SJCRH30 (cell line): Measurements from ENCODE around the gene RPTOR. TPM values are rescaled to one million over a fixed set of nuclear protein-coding genes. Genes with fewer than 3 reads are reported as not detected.

Experiments used
- DNase-seq, 2 experiments: peaks; one replicate each; pipeline ENCODE4 v3.0.0-alpha.2; 2015 to 2020
- H3K27ac ChIP-seq: fragments of 250-450 bp; sonication (Bioruptor Pico); 2 replicates; pipeline ENCODE4 v1.5.1; 2020; ENCODE audit warnings: mild to moderate bottlenecking, moderate library complexity
- H3K27me3 ChIP-seq: fragments of 250-450 bp; sonication (Bioruptor Pico); 2 replicates; pipeline ENCODE4 v1.5.1; 2020; ENCODE audit warnings: mild to moderate bottlenecking, moderate library complexity
- H3K36me3 ChIP-seq: fragments of 250-450 bp; sonication (Bioruptor Pico); 2 replicates; pipeline ENCODE4 v1.5.1; 2020; ENCODE audit warnings: mild to moderate bottlenecking, moderate library complexity
- H3K4me1 ChIP-seq: fragments of 250-450 bp; sonication (Bioruptor Pico); 2 replicates; pipeline ENCODE4 v1.5.1; 2020; ENCODE audit warnings: mild to moderate bottlenecking, moderate library complexity
- H3K4me3 ChIP-seq: fragments of 250-450 bp; sonication (Bioruptor Pico); 2 replicates; pipeline ENCODE4 v1.5.1; 2020; ENCODE audit warnings: mild to moderate bottlenecking, moderate library complexity
- H3K9me3 ChIP-seq: fragments of 250-450 bp; sonication (Bioruptor Pico); replicated peaks from 2 replicates; pipeline ENCODE4 v1.5.1; 2020; ENCODE audit warnings: mild to moderate bottlenecking, moderate library complexity
- total RNA-seq: library from RNA; depleted of rRNA; stranded (reverse); fragments of >200 nt; shearing (Covaris generic); gene quantifications from 2 replicates; pipeline ENCODE4 v1.2.3, GENCODE V29; 2014

Gene RPTOR
- total RNA-seq, 1 experiment from 2014 or later: 43.6 TPM

- H3K4me1 ChIP-seq: no peaks in the 10 kb centered on the region
These were observed 361.1 kb downstream of the RPTOR start for GRCh38 chr17:80905586-80906230.

GRCh38 chr17:80906364-80907259 is 362.0 kb downstream of the RPTOR start:
- no peaks in the 10 kb centered on the region for H3K4me1 ChIP-seq
- H3K27me3 ChIP-seq: no peaks in the 10 kb centered on the region
- H3K9me3 ChIP-seq: no peaks in the 10 kb centered on the region
- peaks cover 14% of the 10 kb centered on the region for H3K36me3 ChIP-seq
- H3K27ac ChIP-seq: no peak overlapping the region
- H3K4me3 ChIP-seq: no peak overlapping the region
- DNase-seq: no peak

More at GRCh38 chr17:80905586-80906230, 361.1 kb downstream of the RPTOR start:
- Histone ChIP-seq H3K36me3 (peaks cover 9% of the 10 kb centered on the region), H3K9me3 (no peaks in the 10 kb centered on the region), H3K27me3 (no peaks in the 10 kb centered on the region), H3K27ac (no peak overlapping the region), H3K4me3 (no peak overlapping the region)
- no peak for DNase-seq

GRCh38 chr17:80907281-80907680 is 362.6 kb downstream of the RPTOR start:
- peaks cover 21% of the 10 kb centered on the region for H3K36me3 ChIP-seq
- H3K27me3 ChIP-seq: no peaks in the 10 kb centered on the region
- H3K9me3 ChIP-seq: no peaks in the 10 kb centered on the region

GRCh38 chr17:80908211-80908610 is 363.6 kb downstream of the RPTOR start:
- no peaks in the 10 kb centered on the region for H3K27me3 ChIP-seq
- no peaks in the 10 kb centered on the region for H3K4me1 ChIP-seq
- H3K9me3 ChIP-seq: no peaks in the 10 kb centered on the region
- no peak for DNase-seq
- H3K4me3 ChIP-seq: no peak overlapping the region
- H3K36me3 ChIP-seq: peaks cover 28% of the 10 kb centered on the region
- no peak overlapping the region for H3K27ac ChIP-seq

More at GRCh38 chr17:80907281-80907680, 362.6 kb downstream of the RPTOR start:
- no peaks in the 10 kb centered on the region for H3K4me1 ChIP-seq
- no peak for DNase-seq
- H3K4me3 ChIP-seq: no peak overlapping the region
- no peak overlapping the region for H3K27ac ChIP-seq

GRCh38 chr17:80908776-80909175 is 364.1 kb downstream of the RPTOR start:
- Histone ChIP-seq H3K36me3 (peaks cover 30% of the 10 kb centered on the region), H3K9me3 (no peaks in the 10 kb centered on the region), H3K4me1 (no peaks in the 10 kb centered on the region), H3K4me3 (no peak overlapping the region), H3K27me3 (no peaks in the 10 kb centered on the region), H3K27ac (no peak overlapping the region)
- DNase-seq: no peak

GRCh38 chr17:80909635-80910034 is 365.0 kb downstream of the RPTOR start:
- Histone ChIP-seq H3K27ac (no peak overlapping the region), H3K9me3 (no peaks in the 10 kb centered on the region), H3K27me3 (no peaks in the 10 kb centered on the region), H3K4me3 (no peak overlapping the region), H3K36me3 (peaks cover 32% of the 10 kb centered on the region), H3K4me1 (no peaks in the 10 kb centered on the region)
- DNase-seq: no peak

GRCh38 chr17:80910043-80910442 is 365.4 kb downstream of the RPTOR start:
- H3K36me3 ChIP-seq: peaks cover 35% of the 10 kb centered on the region

GRCh38 chr17:80912476-80912875 is 367.8 kb downstream of the RPTOR start:
- H3K4me3 ChIP-seq: no peak overlapping the region
- peaks cover 35% of the 10 kb centered on the region for H3K36me3 ChIP-seq
- no peak overlapping the region for H3K27ac ChIP-seq
- no peaks in the 10 kb centered on the region for H3K27me3 ChIP-seq
- H3K4me1 ChIP-seq: no peaks in the 10 kb centered on the region
- H3K9me3 ChIP-seq: no peaks in the 10 kb centered on the region
- no peak for DNase-seq

More at GRCh38 chr17:80910043-80910442, 365.4 kb downstream of the RPTOR start:
- no peaks in the 10 kb centered on the region for H3K27me3 ChIP-seq
- H3K4me1 ChIP-seq: no peaks in the 10 kb centered on the region
- no peak for DNase-seq
- H3K4me3 ChIP-seq: no peak overlapping the region
- H3K9me3 ChIP-seq: no peaks in the 10 kb centered on the region
- H3K27ac ChIP-seq: no peak overlapping the region

GRCh38 chr17:80913928-80914821 is 369.5 kb downstream of the RPTOR start:
- no peak overlapping the region for H3K27ac ChIP-seq
- peaks cover 32% of the 10 kb centered on the region for H3K36me3 ChIP-seq
- H3K4me1 ChIP-seq: no peaks in the 10 kb centered on the region

GRCh38 chr17:80916246-80916645 is 371.6 kb downstream of the RPTOR start:
- Histone ChIP-seq H3K4me1 (no peaks in the 10 kb centered on the region), H3K4me3 (no peak overlapping the region), H3K27me3 (no peaks in the 10 kb centered on the region), H3K27ac (no peak overlapping the region), H3K9me3 (no peaks in the 10 kb centered on the region), H3K36me3 (peaks cover 31% of the 10 kb centered on the region)
- no peak for DNase-seq

More at GRCh38 chr17:80913928-80914821, 369.5 kb downstream of the RPTOR start:
- Histone ChIP-seq H3K27me3 (no peaks in the 10 kb centered on the region), H3K9me3 (no peaks in the 10 kb centered on the region), H3K4me3 (no peak overlapping the region)
- DNase-seq: no peak

GRCh38 chr17:80917716-80918560 is 373.3 kb downstream of the RPTOR start:
- no peaks in the 10 kb centered on the region for H3K4me1 ChIP-seq
- H3K27ac ChIP-seq: no peak overlapping the region

GRCh38 chr17:80918731-80919130 is 374.1 kb downstream of the RPTOR start:
- H3K4me3 ChIP-seq: no peak overlapping the region
- H3K4me1 ChIP-seq: no peaks in the 10 kb centered on the region
- no peaks in the 10 kb centered on the region for H3K9me3 ChIP-seq
- H3K36me3 ChIP-seq: peaks cover 11% of the 10 kb centered on the region
- DNase-seq: no peak
- no peaks in the 10 kb centered on the region for H3K27me3 ChIP-seq
- H3K27ac ChIP-seq: no peak overlapping the region

More at GRCh38 chr17:80917716-80918560, 373.3 kb downstream of the RPTOR start:
- Histone ChIP-seq H3K27me3 (no peaks in the 10 kb centered on the region), H3K9me3 (no peaks in the 10 kb centered on the region), H3K4me3 (no peak overlapping the region), H3K36me3 (peaks cover 16% of the 10 kb centered on the region)
- DNase-seq: no peak

- H3K9me3 ChIP-seq: no peaks in the 10 kb centered on the region
- H3K4me3 ChIP-seq: no peak overlapping the region
- H3K4me1 ChIP-seq: no peaks in the 10 kb centered on the region
- H3K27me3 ChIP-seq: no peaks in the 10 kb centered on the region
- peaks cover 12% of the 10 kb centered on the region for H3K36me3 ChIP-seq
- H3K27ac ChIP-seq: no peak overlapping the region
- no peak for DNase-seq
These were observed 375.0 kb downstream of the RPTOR start for GRCh38 chr17:80919331-80920311.
